ENCODE results near the gene CLEC2D.
"Not testable (repeated sequence)": the region's sequence is repeated elsewhere in the genome, so short reads cannot be mapped to it uniquely, and the experiment has no call there.

CLEC2D gene

DNA sequence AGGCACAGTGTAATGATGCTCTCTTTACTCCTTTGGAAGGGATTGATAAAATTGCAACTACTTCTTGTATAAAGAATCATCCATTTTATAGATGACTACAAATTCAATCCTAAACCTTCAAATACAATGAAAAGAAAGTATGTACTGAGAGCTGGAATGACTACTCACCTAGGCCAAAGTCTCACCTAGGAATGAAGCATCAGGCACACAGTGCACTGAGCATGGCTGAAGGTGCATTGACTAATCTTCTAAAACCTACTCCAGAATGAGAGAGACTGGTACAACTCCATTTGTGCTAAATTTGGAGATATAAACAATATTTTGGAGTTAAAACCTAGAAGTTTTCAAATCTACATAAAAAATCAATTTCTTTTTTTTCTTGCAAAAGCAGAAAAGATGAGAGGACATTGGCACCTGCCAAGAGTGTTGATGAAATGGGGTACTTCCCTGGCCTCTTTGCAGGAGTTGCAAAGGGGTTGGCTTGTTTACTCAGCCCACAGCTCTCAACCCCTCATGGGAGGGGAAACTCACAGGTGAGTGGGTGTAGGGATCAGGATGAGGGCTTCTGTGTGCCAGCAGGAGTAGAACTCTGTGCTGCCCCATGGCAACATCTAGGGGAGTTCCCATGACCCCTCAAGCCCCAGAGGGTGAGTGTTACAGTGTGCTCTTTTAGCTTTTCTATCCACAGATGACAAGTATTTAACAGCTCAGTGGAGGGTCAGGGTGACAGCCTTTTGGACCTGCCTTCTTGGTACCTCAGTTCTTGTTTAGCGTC, 32.1 kb downstream of the CLEC2D start:
- DNase-seq = no peak

- no peak for DNase-seq
Measured at GRCh38 chr12:9702255-9702654, 32.7 kb downstream of the CLEC2D start.

DNA sequence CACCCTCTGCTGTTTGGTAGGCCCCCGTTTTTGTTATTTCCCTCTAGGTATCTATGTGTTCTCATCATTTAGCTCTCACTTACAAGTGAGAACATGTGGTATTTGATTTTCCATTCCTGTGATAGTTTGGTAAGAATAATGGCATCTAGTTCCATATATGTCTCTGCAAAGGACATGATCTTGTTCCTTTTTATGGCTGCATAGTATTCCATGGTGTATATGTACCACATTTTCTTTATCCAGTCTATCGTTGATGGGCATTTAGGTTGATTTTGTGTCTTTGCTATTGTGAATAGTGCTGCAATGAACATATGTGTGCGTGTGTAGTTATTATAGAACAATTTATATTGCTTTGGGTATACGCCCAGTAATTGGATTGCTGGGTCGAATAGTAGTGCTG, 35.0 kb downstream of the CLEC2D start:
- DNase-seq = not testable (repeated sequence)

DNA sequence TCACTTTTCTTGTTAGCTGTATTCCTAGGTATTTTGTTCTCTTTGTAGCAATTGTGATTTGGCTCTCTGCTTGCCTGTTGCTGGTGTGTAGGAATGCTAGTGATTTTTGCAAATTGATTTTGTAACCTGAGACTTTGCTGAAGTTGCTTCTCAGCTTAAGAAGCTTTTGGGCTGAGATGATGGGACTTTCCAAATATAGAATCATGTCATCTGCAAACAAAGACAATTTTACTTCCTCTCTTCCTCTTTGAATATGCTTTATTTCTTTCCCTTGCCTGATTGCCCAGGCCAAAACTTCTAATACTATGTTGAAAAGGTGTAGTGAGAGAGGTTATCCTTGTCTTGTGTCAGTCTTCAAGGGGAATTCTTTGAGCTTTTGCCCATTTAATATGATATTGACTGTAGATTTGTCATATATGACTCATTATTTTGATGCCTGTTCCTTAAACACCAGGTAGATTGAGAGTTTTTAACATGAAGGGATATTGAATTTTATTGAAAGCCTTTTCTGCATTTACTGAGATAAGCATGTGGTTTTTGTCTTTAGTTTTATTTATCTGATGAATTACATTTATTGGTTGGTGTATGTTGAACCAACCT, 36.7 kb downstream of the CLEC2D start:
- DNase-seq = no peak

DNA sequence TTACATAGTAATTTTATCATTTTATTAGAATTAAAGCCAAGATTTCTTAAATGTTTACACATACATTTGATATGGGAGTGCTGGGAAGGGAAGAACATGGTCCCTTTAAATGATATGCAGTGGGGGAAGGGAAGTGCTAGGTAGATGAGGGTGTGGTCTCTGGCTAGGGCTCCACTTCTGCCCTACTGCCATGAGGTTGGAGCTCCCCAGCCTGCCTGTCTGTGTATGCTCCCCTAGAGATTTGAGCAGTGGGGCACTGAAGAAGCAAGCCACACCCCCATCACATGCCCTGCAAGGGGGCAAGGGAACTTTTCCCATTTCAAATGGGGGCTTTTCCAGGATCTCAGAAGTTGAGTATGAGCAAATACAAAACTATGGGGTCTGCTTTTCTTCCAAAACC, 37.8 kb downstream of the CLEC2D start:
- no peak for DNase-seq

DNA sequence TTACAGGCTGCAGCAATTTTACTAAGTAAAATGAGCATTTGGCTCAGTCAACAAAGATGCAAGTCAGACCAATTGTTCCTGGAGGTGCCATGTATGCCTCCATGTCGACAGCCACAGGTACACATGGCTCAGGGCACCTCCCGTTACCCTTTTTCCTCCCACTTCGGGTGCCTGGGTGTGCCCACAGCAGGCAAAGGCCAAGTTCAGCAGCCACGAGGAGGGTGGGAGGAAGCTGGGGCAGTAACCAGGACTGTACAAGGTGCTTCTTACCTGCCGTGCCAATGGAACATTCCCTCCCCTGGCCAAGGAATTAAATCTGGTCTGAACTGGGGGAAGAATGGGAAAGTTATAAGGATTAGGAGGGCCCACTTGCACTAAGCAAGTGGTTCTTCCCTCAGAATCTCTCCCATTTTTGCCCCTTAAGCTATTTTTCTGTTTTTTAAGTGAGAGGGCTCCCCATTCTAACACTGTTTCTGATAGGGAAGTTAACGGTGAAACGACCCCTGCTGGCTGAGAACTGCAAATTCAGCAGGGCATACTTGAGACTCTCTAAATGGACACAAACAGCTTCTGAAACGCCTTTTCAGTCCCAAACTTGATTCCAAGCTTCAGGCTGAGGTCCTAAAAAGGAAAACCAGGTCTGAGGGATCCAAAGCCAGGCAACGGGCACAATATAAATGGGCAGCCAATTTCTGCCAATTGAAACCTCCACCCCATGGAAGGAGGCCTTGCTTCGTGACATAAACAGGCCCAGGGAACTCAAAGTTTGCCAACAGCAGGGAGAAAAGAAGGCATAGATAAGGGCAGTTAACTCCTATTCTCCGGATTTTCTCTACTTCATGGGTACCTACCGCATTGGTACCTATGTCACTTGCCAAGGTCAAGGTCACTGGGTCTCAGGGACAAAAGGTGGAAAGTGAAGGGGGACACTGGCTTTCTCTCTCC, 38.6 kb downstream of the CLEC2D start:
- peak; percentile 45 for DNase-seq

DNA sequence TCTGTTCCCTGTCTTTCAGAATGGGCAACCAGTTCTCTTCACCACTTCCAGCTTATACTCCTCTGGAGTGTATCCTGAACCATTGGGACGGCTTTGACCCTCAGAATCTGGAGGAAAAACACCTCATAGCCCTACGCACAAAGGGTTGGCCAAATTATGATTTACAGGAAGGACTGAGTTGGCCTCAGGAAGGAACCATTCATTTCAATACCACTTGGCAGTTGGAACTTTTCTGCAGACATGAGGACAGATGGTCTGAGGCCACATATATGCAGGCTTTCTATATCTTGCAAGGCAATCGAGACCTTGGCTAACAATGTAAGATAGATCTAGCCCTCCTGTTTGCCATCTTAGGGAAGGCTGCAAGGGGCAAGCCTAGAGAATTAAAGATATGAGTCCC, 39.3 kb downstream of the CLEC2D start:
- DNase-seq = no peak

GRCh38 chr12:9710584-9711375, 41.3 kb downstream of the CLEC2D start:
- no peak for DNase-seq

- no peak for DNase-seq
Measured at GRCh38 chr12:9711664-9712063, 42.2 kb downstream of the CLEC2D start.

- DNase-seq = not testable (repeated sequence)
Measured at GRCh38 chr12:9713032-9713558, 43.6 kb downstream of the CLEC2D start.

DNA sequence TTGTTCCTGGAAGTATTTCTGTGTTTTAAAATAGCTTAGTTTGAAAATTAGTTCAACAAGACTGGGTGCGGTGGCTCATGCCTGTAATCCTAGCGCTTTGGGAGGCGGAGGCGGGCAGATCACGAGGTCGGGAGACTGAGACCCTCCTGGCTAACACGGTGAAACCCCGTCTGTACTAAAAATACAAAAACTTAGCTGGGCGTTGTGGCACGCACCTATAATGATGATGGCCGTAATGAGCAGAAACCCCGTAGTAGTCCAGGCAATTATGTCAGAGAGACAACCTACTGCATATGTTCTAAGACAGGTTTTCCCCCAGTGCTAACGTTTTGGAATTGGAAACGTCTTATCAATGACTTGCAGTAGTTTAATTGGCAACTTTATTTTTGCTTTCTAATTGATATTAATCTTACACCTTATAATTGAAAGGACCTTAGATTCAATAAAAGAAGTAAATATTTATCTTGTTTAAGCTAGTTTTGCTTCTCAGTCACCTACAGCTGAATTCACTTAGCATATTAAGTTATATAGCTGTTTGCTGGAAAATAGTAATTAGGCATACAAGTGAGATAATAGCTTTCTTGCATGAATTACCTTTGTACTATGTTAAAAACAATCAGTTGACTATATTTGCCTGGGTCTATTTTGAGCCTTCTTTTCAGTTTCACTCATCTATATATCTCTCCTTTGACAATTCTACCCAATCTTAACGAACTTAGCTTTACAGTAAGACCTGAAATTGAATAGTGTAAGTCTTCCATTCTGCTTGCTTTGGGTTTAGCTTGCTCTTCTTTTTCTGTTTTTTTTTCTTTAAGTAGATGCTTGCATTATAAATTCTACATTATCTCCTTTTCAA, 47.8 kb downstream of the CLEC2D start:
- DNase-seq = no peak

DNA sequence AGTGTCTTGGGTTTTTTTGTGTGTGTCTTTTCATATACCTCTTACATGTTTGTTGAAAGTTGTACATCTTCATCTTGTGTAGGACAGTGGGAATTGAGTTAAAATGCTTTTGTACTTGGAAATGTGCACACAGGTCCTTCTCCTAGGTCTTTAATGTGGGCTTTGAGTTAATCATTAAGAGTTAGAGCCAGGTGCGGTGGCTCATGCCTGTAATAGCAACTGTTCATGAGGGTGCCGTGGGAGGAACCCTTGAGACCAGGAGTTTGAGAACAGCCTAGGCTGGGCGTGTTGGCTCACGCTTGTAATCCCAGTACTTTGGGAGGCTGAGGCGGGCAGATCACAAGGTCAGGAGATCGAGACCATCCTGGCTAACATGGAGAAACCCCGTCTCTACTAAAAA, 49.5 kb downstream of the CLEC2D start:
- DNase-seq = no peak

- no peak for DNase-seq
Measured at GRCh38 chr12:9719790-9720189, 50.3 kb downstream of the CLEC2D start.

- DNase-seq = no peak
Measured at GRCh38 chr12:9721394-9722092, 52.0 kb downstream of the CLEC2D start.

DNA sequence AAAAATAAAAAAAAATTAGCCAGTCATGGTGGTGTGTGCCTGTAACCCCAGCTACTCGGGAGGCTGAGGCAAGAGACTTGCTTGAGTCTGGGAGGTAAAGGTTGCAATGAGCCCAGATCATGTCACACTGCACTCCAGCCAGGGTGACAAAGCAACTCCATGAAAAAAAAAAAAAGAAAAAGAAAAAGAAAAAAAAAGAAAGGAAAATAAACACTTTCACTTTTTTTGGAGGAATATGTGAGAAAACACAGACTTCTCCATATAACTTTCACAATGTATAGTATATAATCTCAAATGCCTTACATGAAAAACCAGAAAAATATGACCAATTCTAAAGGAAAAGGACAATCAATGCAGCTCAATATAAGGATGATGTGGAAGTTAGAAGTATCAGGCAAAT, 54.5 kb downstream of the CLEC2D start:
- DNase-seq = no peak

DNA sequence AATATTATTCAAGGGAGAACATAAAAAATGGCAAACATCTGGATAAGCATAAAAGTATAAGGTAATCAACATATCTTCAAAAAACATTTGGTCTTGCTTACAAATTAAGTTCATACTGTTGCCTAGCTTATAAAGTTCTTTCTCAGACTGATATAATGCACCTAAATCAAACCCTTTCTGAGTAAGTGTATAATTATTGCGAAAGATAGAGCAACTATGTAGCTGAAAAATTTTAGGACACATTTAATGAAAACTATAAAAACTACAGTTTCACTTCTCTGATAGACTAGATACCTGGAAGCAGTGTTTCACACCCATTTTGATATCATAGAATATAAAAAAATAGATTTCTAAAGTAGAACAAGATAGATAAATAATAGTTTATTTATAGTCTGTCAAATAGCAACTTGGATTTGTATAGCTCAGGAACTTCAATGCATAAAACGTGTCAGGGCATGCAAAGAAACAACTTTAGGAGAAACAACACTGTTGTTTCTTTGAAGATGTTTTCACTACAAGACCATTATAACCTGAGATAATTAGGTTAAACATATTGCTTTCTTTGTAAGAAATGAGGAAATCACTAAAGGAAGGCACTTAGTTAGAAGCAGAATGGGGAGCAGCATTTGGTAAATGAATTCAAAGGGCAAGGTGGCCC, 55.8 kb downstream of the CLEC2D start:
- DNase-seq = no peak

DNA sequence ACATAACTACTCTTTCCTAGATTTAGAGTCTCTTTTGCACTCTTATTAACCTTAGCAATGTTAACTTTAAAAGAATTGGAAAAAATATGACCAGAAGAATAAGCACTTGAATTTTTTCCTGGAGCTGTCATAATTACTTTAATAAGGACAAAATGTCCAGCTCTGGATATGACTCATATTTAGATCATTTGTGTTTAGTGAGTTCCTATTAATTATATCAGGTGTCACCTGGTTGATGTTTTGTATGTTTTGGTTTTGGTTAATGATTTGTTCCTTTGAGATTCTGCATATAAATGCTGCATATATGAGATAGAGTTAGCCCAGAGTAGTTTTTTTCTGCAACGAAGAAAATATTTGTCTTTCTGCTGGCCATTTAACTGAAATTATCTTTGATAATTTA, 58.3 kb downstream of the CLEC2D start:
- DNase-seq = no peak

DNA sequence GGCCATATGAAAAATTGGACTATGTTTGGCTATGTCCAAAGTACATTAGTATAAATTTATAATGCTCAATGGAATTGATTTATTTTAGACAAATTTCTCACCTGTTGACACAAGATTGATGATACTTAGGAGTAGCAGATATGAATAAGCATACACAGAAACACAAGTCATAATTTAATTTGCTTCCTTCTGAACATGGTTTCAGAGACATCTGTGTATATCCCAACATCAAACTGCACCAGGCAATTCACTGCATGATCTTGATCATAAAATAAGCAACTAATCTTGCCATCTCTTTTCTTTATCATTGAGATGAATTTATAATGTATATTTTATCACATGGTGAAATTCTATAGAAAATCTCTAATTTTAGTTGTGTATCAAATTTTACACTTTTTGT, 59.6 kb downstream of the CLEC2D start:
- no peak for DNase-seq

DNA sequence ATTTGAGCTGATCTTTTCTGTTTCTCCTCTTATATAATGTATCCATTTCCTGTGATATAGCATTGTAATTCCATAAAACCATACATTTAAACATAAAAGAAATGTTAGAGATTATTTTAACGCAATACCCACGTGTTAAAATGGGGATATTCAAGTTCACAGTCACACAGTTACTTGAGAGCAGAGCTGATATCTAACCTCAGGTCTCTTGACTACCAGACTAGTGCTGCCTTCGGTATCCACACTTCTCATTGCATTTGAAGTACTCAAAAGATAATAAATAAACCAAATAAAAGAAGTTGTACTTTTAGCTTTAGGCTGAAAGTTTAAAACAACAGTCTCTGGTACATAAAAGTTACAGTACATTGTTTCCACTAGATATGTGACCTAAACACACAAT, 60.5 kb downstream of the CLEC2D start:
- DNase-seq = no peak

GRCh38 chr12:9730591-9730990, 61.1 kb downstream of the CLEC2D start:
- DNase-seq = no peak
